Right atrium auricular region (tissue), 2 donors: ENCODE data around the gene PAX8. TPM values are rescaled to one million over a fixed set of nuclear protein-coding genes. Genes with fewer than 3 reads are reported as not detected.
"Not testable (repeated sequence)": the region's sequence is repeated elsewhere in the genome, so short reads cannot be mapped to it uniquely, and the experiment has no call there.

Source experiments
- DNase-seq: peaks from one replicate; pipeline ENCODE4 v3.0.0-alpha.2; 2019; ENCODE audit warnings: low spot score
- H3K27ac ChIP-seq, 2 donors: fragments of 200-600 bp; sonication (generic); 1 replicate in 1 of 2; 2 replicates in 1 of 2; pipeline ENCODE4 v1.5.1; 2016 to 2019
- H3K27me3 ChIP-seq, 2 donors: fragments of 200-600 bp; sonication (generic); one replicate each; pipeline versions ENCODE4 v1.5.1 to v1.6.0; 2017 to 2019
- H3K36me3 ChIP-seq: fragments of 200-600 bp; sonication (generic); one replicate; pipeline ENCODE4 v1.5.1; 2016
- H3K4me1 ChIP-seq, 2 donors: fragments of 200-600 bp; sonication (generic); one replicate each; pipeline versions ENCODE4 v1.5.1 to v1.6.0; 2017 to 2019
- H3K4me3 ChIP-seq, 2 donors: fragments of 200-600 bp; sonication (generic); 1 replicate in 1 of 2; 2 replicates in 1 of 2; pipeline ENCODE4 v1.5.1; 2017 to 2019; ENCODE audit warnings: mild to moderate bottlenecking in 1 of 2, moderate library complexity in 1 of 2
- H3K9me3 ChIP-seq, 2 donors: fragments of 200-600 bp; sonication (generic); one replicate each; pipeline ENCODE4 v1.5.1; 2019
- CTCF ChIP-seq, 2 donors: fragments of 200-600 bp; sonication (generic); IDR thresholded peaks; one replicate each; pipeline ENCODE4 v1.5.1; 2019; ENCODE audit warnings: antibody characterized with exemption in 2 of 2
- total RNA-seq, 2 donors: library from RNA; depleted of rRNA; stranded (reverse); fragments of >200 nt; gene quantifications; one replicate each; pipeline ENCODE4 v1.1.0, GENCODE V29; 2016

Gene PAX8
- 1 to 10 TPM in 1 of 2 donors, under 1 TPM in 1; 0.37 to 1.2 TPM for total RNA-seq

- peaks cover 42 to 44% of the 10 kb centered on the region in 2 donors for H3K27me3 ChIP-seq
- no peak for TF ChIP-seq CTCF (IDR thresholded peaks at IDR 0.05)
- no peaks in the 10 kb centered on the region for H3K9me3 ChIP-seq
- no peak for DNase-seq
- peaks cover 0 to 37% of the 10 kb centered on the region in 2 donors for H3K4me1 ChIP-seq
- H3K36me3 ChIP-seq = no peaks in the 10 kb centered on the region
- H3K4me3 ChIP-seq = peak within 1 kb of the TSS in 1 of 2 donors; percentile 24
- H3K27ac ChIP-seq = no peak within 1 kb of the TSS
Measured at GRCh38 chr2:113278742-113279139, at the start of gene PAX8. PAX8 (minus strand) TSS chr2:113278921; CDS start chr2:113278394, 527 bp downstream.

- Histone ChIP-seq H3K27ac (no peak overlapping the region), H3K36me3 (no peaks in the 10 kb centered on the region), H3K27me3 (no peaks in the 10 kb centered on the region), H3K4me3 (no peak overlapping the region), H3K9me3 (no peaks in the 10 kb centered on the region), H3K4me1 (peaks cover 0 to 5% of the 10 kb centered on the region in 2 donors)
- no peak for TF ChIP-seq CTCF (IDR thresholded peaks at IDR 0.05)
- DNase-seq = no peak
Measured at GRCh38 chr2:113328043-113328442, 49.3 kb upstream of the PAX8 start.

GRCh38 chr2:113325161-113325731 is 46.5 kb upstream of the PAX8 start:
- not testable (repeated sequence) for H3K36me3 ChIP-seq, DNase-seq, H3K27me3 ChIP-seq, H3K4me1 ChIP-seq, H3K9me3 ChIP-seq
- Histone ChIP-seq H3K27ac (peak overlapping the region; percentile 67 to 76), H3K4me3 (peak overlapping the region; percentile 37 to 50)

- TF ChIP-seq CTCF (IDR thresholded peaks at IDR 0.05) = no peak
- no peaks in the 10 kb centered on the region for H3K9me3 ChIP-seq
- H3K36me3 ChIP-seq = no peaks in the 10 kb centered on the region
- H3K4me1 ChIP-seq = peaks cover 0 to 5% of the 10 kb centered on the region in 2 donors
- no peaks in the 10 kb centered on the region for H3K27me3 ChIP-seq
- DNase-seq = no peak
- H3K27ac ChIP-seq = peak overlapping the region; percentile 67 to 76
- H3K4me3 ChIP-seq = peak overlapping the region; percentile 37 to 50
Measured at GRCh38 chr2:113324684-113325160, 46.0 kb upstream of the PAX8 start.

GRCh38 chr2:113323129-113323528 is 44.4 kb upstream of the PAX8 start:
- not testable (repeated sequence) for H3K36me3 ChIP-seq

GRCh38 chr2:113320106-113320505 is 41.4 kb upstream of the PAX8 start:
- not testable (repeated sequence) for H3K27me3 ChIP-seq, DNase-seq, H3K36me3 ChIP-seq, H3K27ac ChIP-seq, H3K9me3 ChIP-seq, H3K4me3 ChIP-seq, H3K4me1 ChIP-seq

More at GRCh38 chr2:113323129-113323528, 44.4 kb upstream of the PAX8 start:
- H3K4me3 ChIP-seq, H3K27me3 ChIP-seq, H3K4me1 ChIP-seq, H3K9me3 ChIP-seq, DNase-seq, H3K27ac ChIP-seq: not testable (repeated sequence)

GRCh38 chr2:113318941-113319340 is 40.2 kb upstream of the PAX8 start:
- not testable (repeated sequence) for H3K4me1 ChIP-seq, H3K9me3 ChIP-seq, H3K27ac ChIP-seq, DNase-seq, H3K36me3 ChIP-seq, H3K27me3 ChIP-seq, H3K4me3 ChIP-seq

GRCh38 chr2:113316085-113316484 is 37.4 kb upstream of the PAX8 start:
- H3K4me3 ChIP-seq = no peak overlapping the region
- no peak overlapping the region for H3K27ac ChIP-seq
- TF ChIP-seq CTCF (IDR thresholded peaks at IDR 0.05) = no peak
- no peaks in the 10 kb centered on the region for H3K9me3 ChIP-seq
- no peaks in the 10 kb centered on the region for H3K27me3 ChIP-seq
- no peak for DNase-seq
- no peaks in the 10 kb centered on the region for H3K36me3 ChIP-seq
- no peaks in the 10 kb centered on the region for H3K4me1 ChIP-seq

- H3K27me3 ChIP-seq, H3K9me3 ChIP-seq, H3K27ac ChIP-seq, H3K36me3 ChIP-seq, H3K4me1 ChIP-seq, H3K4me3 ChIP-seq, DNase-seq: not testable (repeated sequence)
Measured at GRCh38 chr2:113314663-113315062, 35.9 kb upstream of the PAX8 start.

GRCh38 chr2:113314176-113314575 is 35.5 kb upstream of the PAX8 start:
- H3K4me1 ChIP-seq, DNase-seq, H3K9me3 ChIP-seq, H3K27ac ChIP-seq, H3K36me3 ChIP-seq, H3K4me3 ChIP-seq, H3K27me3 ChIP-seq: not testable (repeated sequence)

- not testable (repeated sequence) for H3K4me1 ChIP-seq, H3K4me3 ChIP-seq, H3K27ac ChIP-seq, H3K36me3 ChIP-seq, DNase-seq, H3K27me3 ChIP-seq, H3K9me3 ChIP-seq
Measured at GRCh38 chr2:113311781-113312180, 33.1 kb upstream of the PAX8 start.
